Pericardium fibroblast (primary cell): Measurements from ENCODE around the gene RBM7. TPM values are rescaled to one million over a fixed set of nuclear protein-coding genes. Genes with fewer than 3 reads are reported as not detected.

Experiments used
- total RNA-seq: library from RNA; depleted of rRNA; stranded (reverse); fragments of >200 nt; gene quantifications from 2 replicates; pipeline ENCODE4 v1.2.3, GENCODE V29; 2015

The RBM7 gene, protein sequence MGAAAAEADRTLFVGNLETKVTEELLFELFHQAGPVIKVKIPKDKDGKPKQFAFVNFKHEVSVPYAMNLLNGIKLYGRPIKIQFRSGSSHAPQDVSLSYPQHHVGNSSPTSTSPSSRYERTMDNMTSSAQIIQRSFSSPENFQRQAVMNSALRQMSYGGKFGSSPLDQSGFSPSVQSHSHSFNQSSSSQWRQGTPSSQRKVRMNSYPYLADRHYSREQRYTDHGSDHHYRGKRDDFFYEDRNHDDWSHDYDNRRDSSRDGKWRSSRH
- total RNA-seq, result 12.7 and 15.6 TPM in 2 replicates

GRCh38 chr11:114400216-114400914 is at the start of gene RBM7, which contains the start of gene C11orf71:
TSS of gene RBM7 (plus strand) at chr11:114400666. CDS start at chr11:114400672, 6 bp downstream.
TSS of gene C11orf71 (minus strand) at chr11:114400511. CDS start at chr11:114400331, 180 bp downstream.

DNA sequence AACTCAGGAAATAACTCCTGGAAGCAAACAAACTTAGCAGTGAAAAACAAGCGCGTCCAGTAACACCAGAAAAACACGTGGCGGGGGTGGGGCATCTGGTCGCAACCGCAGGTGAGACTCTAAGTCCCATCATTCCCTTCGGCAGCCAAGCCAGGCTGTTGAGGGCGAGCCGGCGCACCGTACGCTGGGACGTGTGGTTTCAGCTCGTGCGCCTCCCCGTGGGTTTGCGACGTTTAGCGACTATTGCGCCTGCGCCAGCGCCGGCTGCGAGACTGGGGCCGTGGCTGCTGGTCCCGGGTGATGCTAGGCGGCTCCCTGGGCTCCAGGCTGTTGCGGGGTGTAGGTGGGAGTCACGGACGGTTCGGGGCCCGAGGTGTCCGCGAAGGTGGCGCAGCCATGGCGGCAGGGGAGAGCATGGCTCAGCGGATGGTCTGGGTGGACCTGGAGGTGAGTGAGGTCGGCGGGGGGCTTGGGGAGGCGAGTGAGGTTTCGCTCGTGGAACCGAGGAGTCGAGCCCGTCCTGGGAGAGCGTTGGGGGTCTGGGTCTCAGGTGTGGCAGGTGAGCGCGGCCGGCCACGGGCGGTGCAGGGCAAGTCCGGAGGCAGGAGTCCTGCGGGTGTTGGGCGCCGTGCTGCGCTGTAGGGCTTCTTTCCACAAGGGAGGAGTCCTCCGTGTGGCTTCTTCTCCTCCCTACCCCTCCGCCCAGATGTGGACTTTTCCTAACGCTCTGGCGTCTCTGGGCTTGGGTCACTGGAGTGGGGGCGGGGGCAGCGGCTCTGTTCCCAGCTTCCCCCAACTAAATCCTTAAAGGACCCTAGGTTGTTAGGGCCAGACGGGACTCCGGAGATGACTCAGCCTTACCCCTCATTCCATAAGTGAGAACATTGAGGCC is 39.0 kb downstream of the RBM7 start, which contains the start of gene REXO2:
REXO2 (plus strand) TSS at position 239 of the 892 bp plus-strand sequence; CDS start at position 301, 62 bp downstream.

Other genes with a start within 250 kb of the RBM7 start
- 1,325 and 1,634 TPM in 2 replicates for gene NNMT, start 104.3 kb upstream of the RBM7 start, total RNA-seq
- 1.4 and 5.8 TPM in 2 replicates for gene C11orf71, start 155 bp upstream of the RBM7 start, total RNA-seq
- gene REXO2, start 38.8 kb downstream of the RBM7 start, total RNA-seq, result 188 and 222 TPM in 2 replicates
- not detected in 2 replicates for gene NXPE1, start 159.2 kb downstream of the RBM7 start, total RNA-seq
- not detected in 2 replicates for gene NXPE4, start 195.1 kb downstream of the RBM7 start, total RNA-seq